GM12892 (cell line): ENCODE results near the gene LRRFIP2.

Source experiments
- DNase-seq: peaks from one replicate; pipeline ENCODE4 v3.0.0; 2011; ENCODE audit not compliant: insufficient read length
- FAIRE-seq: peaks from 2 replicates; lab custom pipeline; 2011; peaks lifted over from hg19 to GRCh38; lab: Jason Lieb, UNC
- POLR2A ChIP-seq: IDR thresholded peaks from 2 replicates; pipeline ENCODE4 v1.6.1; 2011; ENCODE audit warnings: low read depth, low read length, control low read depth
- POLR2AphosphoS5 ChIP-seq: IDR thresholded peaks from 2 replicates; pipeline ENCODE4 v1.6.1; 2011; ENCODE audit warnings: low read depth, low read length, control low read depth
- TAF1 ChIP-seq: IDR thresholded peaks from 2 replicates; pipeline ENCODE4 v1.6.1; 2011; ENCODE audit warnings: low read depth, mild to moderate bottlenecking, control low read depth, low read length, borderline replicate concordance

Gene LRRFIP2

GRCh38 chr3:37099469-37099868, 74.9 kb downstream of the LRRFIP2 start:
- DNase-seq (no peak), FAIRE-seq (no peak)
- TF ChIP-seq POLR2A, result no peak
- TF ChIP-seq TAF1, result no peak
- no peak for TF ChIP-seq POLR2AphosphoS5

- no peak for TF ChIP-seq TAF1
- no peak for TF ChIP-seq POLR2A
- TF ChIP-seq POLR2AphosphoS5, result no peak
- FAIRE-seq (no peak), DNase-seq (no peak)
These were observed 75.5 kb downstream of the LRRFIP2 start for GRCh38 chr3:37098884-37099283.

GRCh38 chr3:37097776-37098175, 76.6 kb downstream of the LRRFIP2 start:
- TF ChIP-seq TAF1 (no peak), POLR2A (no peak), POLR2AphosphoS5 (no peak)
- DNase-seq (no peak), FAIRE-seq (no peak)

- DNase-seq (no peak), FAIRE-seq (no peak)
- TF ChIP-seq POLR2A, result no peak
- TF ChIP-seq POLR2AphosphoS5, result no peak
- TF ChIP-seq TAF1, result no peak
These were observed 77.4 kb downstream of the LRRFIP2 start for GRCh38 chr3:37096975-37097374.

- DNase-seq, result no peak
- FAIRE-seq, result no peak
- no peak for TF ChIP-seq POLR2AphosphoS5
- no peak for TF ChIP-seq POLR2A
- TF ChIP-seq TAF1, result no peak
These were observed 78.1 kb downstream of the LRRFIP2 start for GRCh38 chr3:37096288-37096687.

- FAIRE-seq (no peak), DNase-seq (no peak)
- TF ChIP-seq POLR2AphosphoS5, result no peak
- TF ChIP-seq TAF1, result no peak
- TF ChIP-seq POLR2A, result no peak
These were observed 79.7 kb downstream of the LRRFIP2 start for GRCh38 chr3:37094636-37095035.

GRCh38 chr3:37093481-37093880, 80.9 kb downstream of the LRRFIP2 start:
- DNase-seq, result no peak

GRCh38 chr3:37092484-37092883, 81.9 kb downstream of the LRRFIP2 start:
- no peak for FAIRE-seq
- no peak for DNase-seq
- TF ChIP-seq POLR2AphosphoS5, result no peak
- TF ChIP-seq TAF1, result no peak

More at GRCh38 chr3:37093481-37093880, 80.9 kb downstream of the LRRFIP2 start:
- FAIRE-seq, result no peak
- no peak for TF ChIP-seq POLR2AphosphoS5
- TF ChIP-seq TAF1, result no peak
- TF ChIP-seq POLR2A, result no peak

- no peak for DNase-seq
- TF ChIP-seq POLR2A (no peak), TAF1 (no peak), POLR2AphosphoS5 (no peak)
- FAIRE-seq, result no peak
These were observed 86.5 kb downstream of the LRRFIP2 start for GRCh38 chr3:37087870-37088269.

- DNase-seq, result no peak
These were observed 87.5 kb downstream of the LRRFIP2 start for GRCh38 chr3:37086918-37087317.

GRCh38 chr3:37082317-37082716, 92.1 kb downstream of the LRRFIP2 start:
- FAIRE-seq (no peak), DNase-seq (no peak)
- no peak for TF ChIP-seq POLR2A

More at GRCh38 chr3:37086918-37087317, 87.5 kb downstream of the LRRFIP2 start:
- no peak for TF ChIP-seq TAF1
- TF ChIP-seq POLR2AphosphoS5, result no peak
- TF ChIP-seq POLR2A, result no peak
- FAIRE-seq, result no peak

GRCh38 chr3:37075955-37076354, 98.4 kb downstream of the LRRFIP2 start:
- FAIRE-seq, result no peak
- TF ChIP-seq POLR2AphosphoS5 (no peak), TAF1 (no peak)
- DNase-seq, result no peak

- DNase-seq, result no peak
- FAIRE-seq, result no peak
- TF ChIP-seq POLR2AphosphoS5 (no peak), POLR2A (no peak), TAF1 (no peak)
These were observed 100.2 kb downstream of the LRRFIP2 start for GRCh38 chr3:37074178-37074577.
